ENCODE results near the gene LGALS16. TPM values are rescaled to one million over a fixed set of nuclear protein-coding genes. Genes with fewer than 3 reads are reported as not detected.

The LGALS16 gene
- total RNA-seq, 1 experiment from 2014 or later: not detected

DNA sequence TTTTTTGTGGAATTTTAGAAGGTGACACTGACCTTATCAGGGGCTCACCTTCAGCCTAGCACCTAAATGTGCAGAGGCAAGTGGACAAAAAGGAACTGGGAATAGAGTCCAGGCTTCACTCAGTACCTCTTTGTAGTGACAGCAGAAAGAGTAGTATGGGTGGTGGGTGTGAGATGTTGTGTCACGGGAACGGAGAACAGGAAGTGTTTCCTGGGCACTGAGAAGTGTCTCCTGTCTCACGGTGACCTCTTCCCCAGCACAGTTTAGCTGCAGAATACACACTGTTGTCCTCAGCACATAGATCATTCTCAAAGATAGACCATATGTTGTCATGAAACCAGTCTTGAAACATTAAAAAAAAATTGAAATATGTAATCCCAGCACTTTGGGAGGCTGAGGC lies 31.0 kb downstream of the LGALS16 start:
- Histone ChIP-seq H3K4me3 (replicated peaks in 1 of 2; ENCODE audit: low read depth in 1 of 2, low read length in 2 of 2) (no peak overlapping the region), H3K4me1 (ENCODE audit: control insufficient read depth in 1 of 2, insufficient read depth in 2 of 2, low read length in 2 of 2) (no peaks in the 10 kb centered on the region), H3K27me3 (ENCODE audit: insufficient read depth, low read length) (peaks cover 44% of the 10 kb centered on the region), H3K4me2 (ENCODE audit: low read length) (no peak overlapping the region), H3K9ac (ENCODE audit: low read length) (no peak overlapping the region), H3K9me2 (ENCODE audit: insufficient read depth) (no peaks in the 10 kb centered on the region), H3K36me3 (ENCODE audit: control insufficient read depth in 1 of 2, insufficient read depth in 2 of 2, low read length in 2 of 2) (no peaks in the 10 kb centered on the region), H3K9me3 (ENCODE audit: control insufficient read depth in 1 of 2, insufficient read depth in 1 of 2, low read depth in 1 of 2, low read length in 2 of 2) (no peaks in the 10 kb centered on the region), H2AFZ (ENCODE audit: low read depth, low read length, poor library complexity, severe bottlenecking) (no peak overlapping the region), H3K79me2 (ENCODE audit: insufficient read depth, low read length) (no peaks in the 10 kb centered on the region), H4K20me1 (ENCODE audit: insufficient read depth) (no peaks in the 10 kb centered on the region), H3K27ac (ENCODE audit: low read depth, low read length) (no peak overlapping the region)
- intact Hi-C loops (cut with micrococcal nuclease): no loop called here
- ATAC-seq (no peak), DNase-seq (ENCODE audit: low read depth, low spot score) (no peak)
- BruUV-seq (replicated peaks): no TSS peak
- ChIA-PET CTCF (no interaction called here), RAD21 (ENCODE audit: low non-redundant PET in 1 of 2, low total read pairs in 2 of 2, uncharacterized antibody in 2 of 2, unreplicated experiment in 2 of 2) (no interaction called here), POLR2A (no interaction called here)
- TF ChIP-seq, protein P1, sequence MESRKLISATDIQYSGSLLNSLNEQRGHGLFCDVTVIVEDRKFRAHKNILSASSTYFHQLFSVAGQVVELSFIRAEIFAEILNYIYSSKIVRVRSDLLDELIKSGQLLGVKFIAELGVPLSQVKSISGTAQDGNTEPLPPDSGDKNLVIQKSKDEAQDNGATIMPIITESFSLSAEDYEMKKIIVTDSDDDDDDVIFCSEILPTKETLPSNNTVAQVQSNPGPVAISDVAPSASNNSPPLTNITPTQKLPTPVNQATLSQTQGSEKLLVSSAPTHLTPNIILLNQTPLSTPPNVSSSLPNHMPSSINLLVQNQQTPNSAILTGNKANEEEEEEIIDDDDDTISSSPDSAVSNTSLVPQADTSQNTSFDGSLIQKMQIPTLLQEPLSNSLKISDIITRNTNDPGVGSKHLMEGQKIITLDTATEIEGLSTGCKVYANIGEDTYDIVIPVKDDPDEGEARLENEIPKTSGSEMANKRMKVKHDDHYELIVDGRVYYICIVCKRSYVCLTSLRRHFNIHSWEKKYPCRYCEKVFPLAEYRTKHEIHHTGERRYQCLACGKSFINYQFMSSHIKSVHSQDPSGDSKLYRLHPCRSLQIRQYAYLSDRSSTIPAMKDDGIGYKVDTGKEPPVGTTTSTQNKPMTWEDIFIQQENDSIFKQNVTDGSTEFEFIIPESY (IDR thresholded peaks at IDR 0.05; ENCODE audit: extremely low read depth, insufficient replicate concordance, low read length): no peak
- TF ChIP-seq TCF7L2 (IDR thresholded peaks at IDR 0.05; ENCODE audit: borderline replicate concordance, extremely low read depth, insufficient read depth, insufficient read length) (no peak), EGR1 (IDR thresholded peaks at IDR 0.05; ENCODE audit: low read depth) (no peak), CBX3 (IDR thresholded peaks at IDR 0.05; ENCODE audit: low read depth) (no peak), JUND (IDR thresholded peaks at IDR 0.05) (no peak), RAD21 (IDR thresholded peaks at IDR 0.05; ENCODE audit: low read depth) (no peak), POLR2A (IDR thresholded peaks at IDR 0.05; ENCODE audit: borderline replicate concordance, extremely low read depth, insufficient read depth, insufficient read length) (no peak), YY1 (IDR thresholded peaks at IDR 0.05; ENCODE audit: extremely low read depth, insufficient replicate concordance, low read depth, low read length) (no peak), REST (IDR thresholded peaks at IDR 0.05; ENCODE audit: low read depth) (no peak), SRF (IDR thresholded peaks at IDR 0.05; ENCODE audit: low read depth) (no peak), POLR2AphosphoS5 (IDR thresholded peaks at IDR 0.05; ENCODE audit: low read depth, low read length) (no peak), SIN3A (IDR thresholded peaks at IDR 0.05; ENCODE audit: low read depth) (no peak), ELF1 (IDR thresholded peaks at IDR 0.05; ENCODE audit: borderline replicate concordance, low read depth) (no peak), EZH2phosphoT487 (IDR thresholded peaks at IDR 0.05; ENCODE audit: borderline replicate concordance) (no peak), CEBPB (IDR thresholded peaks at IDR 0.05; ENCODE audit: low read depth) (no peak), ZFX (IDR thresholded peaks at IDR 0.05) (no peak), EZH2 (IDR thresholded peaks at IDR 0.05) (no peak)
- TF ChIP-seq, protein P2, sequence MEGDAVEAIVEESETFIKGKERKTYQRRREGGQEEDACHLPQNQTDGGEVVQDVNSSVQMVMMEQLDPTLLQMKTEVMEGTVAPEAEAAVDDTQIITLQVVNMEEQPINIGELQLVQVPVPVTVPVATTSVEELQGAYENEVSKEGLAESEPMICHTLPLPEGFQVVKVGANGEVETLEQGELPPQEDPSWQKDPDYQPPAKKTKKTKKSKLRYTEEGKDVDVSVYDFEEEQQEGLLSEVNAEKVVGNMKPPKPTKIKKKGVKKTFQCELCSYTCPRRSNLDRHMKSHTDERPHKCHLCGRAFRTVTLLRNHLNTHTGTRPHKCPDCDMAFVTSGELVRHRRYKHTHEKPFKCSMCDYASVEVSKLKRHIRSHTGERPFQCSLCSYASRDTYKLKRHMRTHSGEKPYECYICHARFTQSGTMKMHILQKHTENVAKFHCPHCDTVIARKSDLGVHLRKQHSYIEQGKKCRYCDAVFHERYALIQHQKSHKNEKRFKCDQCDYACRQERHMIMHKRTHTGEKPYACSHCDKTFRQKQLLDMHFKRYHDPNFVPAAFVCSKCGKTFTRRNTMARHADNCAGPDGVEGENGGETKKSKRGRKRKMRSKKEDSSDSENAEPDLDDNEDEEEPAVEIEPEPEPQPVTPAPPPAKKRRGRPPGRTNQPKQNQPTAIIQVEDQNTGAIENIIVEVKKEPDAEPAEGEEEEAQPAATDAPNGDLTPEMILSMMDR (IDR thresholded peaks at IDR 0.05 in 2 of 3, conservative IDR thresholded peaks at IDR 0.05 in 1 of 3; ENCODE audit: borderline replicate concordance in 1 of 3, insufficient read depth in 1 of 3, low read depth in 2 of 3, low read length in 2 of 3): no peak
- TF ChIP-seq, protein P3, sequence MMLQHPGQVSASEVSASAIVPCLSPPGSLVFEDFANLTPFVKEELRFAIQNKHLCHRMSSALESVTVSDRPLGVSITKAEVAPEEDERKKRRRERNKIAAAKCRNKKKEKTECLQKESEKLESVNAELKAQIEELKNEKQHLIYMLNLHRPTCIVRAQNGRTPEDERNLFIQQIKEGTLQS (IDR thresholded peaks at IDR 0.05): no peak
- TF ChIP-seq, protein P4, sequence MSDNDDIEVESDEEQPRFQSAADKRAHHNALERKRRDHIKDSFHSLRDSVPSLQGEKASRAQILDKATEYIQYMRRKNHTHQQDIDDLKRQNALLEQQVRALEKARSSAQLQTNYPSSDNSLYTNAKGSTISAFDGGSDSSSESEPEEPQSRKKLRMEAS (IDR thresholded peaks at IDR 0.05): no peak

Measured in HCT116 (cell line).